HFF-Myc (cell line): ENCODE results near the gene RFX6.

Experiments
- DNase-seq: peaks from one replicate; pipeline ENCODE4 v3.0.0-alpha.2; 2011; ENCODE audit warnings: low read depth; ENCODE audit errors: extremely low read depth
- H3K4me3 ChIP-seq: replicated peaks from 2 replicates; pipeline ENCODE4 v1.5.1; 2011; ENCODE audit warnings: low read depth, mild to moderate bottlenecking, control low read depth, low read length
- TF ChIP-seq, protein P1 (sequence below): IDR thresholded peaks from 2 replicates; pipeline ENCODE4 v1.5.1; 2012; ENCODE audit warnings: mild to moderate bottlenecking, low read depth, low read length, control low read depth; ENCODE audit errors: missing control alignments

RFX6 gene

DNA sequence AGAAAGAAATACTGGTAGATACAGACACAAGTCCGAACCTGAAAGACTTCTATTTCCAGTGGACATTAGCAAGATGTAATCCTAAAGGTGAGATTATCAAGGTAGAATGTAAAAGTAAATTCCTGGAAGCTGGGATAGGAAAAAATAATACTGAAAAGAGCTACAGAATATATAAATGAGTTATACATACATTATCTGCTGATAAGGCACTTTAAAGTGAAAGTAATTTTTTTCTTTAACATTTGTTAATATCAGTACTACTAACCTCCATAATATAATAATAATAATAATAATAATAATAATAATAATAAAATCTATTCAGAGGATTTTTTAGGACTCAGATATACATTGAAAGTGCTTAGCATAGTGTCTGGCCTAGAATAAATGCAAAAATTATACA lies 102.5 kb downstream of the RFX6 start:
- no peak for DNase-seq
- H3K4me3 ChIP-seq = no peak overlapping the region
- TF ChIP-seq, protein P1, sequence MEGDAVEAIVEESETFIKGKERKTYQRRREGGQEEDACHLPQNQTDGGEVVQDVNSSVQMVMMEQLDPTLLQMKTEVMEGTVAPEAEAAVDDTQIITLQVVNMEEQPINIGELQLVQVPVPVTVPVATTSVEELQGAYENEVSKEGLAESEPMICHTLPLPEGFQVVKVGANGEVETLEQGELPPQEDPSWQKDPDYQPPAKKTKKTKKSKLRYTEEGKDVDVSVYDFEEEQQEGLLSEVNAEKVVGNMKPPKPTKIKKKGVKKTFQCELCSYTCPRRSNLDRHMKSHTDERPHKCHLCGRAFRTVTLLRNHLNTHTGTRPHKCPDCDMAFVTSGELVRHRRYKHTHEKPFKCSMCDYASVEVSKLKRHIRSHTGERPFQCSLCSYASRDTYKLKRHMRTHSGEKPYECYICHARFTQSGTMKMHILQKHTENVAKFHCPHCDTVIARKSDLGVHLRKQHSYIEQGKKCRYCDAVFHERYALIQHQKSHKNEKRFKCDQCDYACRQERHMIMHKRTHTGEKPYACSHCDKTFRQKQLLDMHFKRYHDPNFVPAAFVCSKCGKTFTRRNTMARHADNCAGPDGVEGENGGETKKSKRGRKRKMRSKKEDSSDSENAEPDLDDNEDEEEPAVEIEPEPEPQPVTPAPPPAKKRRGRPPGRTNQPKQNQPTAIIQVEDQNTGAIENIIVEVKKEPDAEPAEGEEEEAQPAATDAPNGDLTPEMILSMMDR = no peak
